ENCODE data around the gene FOXO6.

Gene FOXO6

DNA sequence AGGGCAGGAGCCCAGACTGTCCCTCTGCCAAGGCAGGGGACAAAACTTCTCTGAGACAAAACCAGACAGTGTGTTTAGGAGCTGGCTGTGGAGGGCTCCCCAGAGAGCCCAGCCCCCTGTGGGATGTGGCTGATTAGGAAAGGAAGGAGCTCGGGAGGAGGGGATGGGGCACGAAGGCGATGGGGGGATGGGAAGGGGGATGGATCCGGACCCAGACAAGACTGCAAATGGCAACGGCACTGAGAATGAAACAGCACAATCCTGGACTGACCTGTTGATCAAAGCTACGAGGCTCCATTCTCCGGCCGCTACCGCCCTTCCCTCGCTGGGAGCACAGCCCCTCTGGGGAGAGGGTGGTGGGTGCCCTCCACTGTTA, 33.1 kb downstream of the FOXO6 start:
- no peak for TF ChIP-seq CTCF (IDR thresholded peaks at IDR 0.05)

DNA sequence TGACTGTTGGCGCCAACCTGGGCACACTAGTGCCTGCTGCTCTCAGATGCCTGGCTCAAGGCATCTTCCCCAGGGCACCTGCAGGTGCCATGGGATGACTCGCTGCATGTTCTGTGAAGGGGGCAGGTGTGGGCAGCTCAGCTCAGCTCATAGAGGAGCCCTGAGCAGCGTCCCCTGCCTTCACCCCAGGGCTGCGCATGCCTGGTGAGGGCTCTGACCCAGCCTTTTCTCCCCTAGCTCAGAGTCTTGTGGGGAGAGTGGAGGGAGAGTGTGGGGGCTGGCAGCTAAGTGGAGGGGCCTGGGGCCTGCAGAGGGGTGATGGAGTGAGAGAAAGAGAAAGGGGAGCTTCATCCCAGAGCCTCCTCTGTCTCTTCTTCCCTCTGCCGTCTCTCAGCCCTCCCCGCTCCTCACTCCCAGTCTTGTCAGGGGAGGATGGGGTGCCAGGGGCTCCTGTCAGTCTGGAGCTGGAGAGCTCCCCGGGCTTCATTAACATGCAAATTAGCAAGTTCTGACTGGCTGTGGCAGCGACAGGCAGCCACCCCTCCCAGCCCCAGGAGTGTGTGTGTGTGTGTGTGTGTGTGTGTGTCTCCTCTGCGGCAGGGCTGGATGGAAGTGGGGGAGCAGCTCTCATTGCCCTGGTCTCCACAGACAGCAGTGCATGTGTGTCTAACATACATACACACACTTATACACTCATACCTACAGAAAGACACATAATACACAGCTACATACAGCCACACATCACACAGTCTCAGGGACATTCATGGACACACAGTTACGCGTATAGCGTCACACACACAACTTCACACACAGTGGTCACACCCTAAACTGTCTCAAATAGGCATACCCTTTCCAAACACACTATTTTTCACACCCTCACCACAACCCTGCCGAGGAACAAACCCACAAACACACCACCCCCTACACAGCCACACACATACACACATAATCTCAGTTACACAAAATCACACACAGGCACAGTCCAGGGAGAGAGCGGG, 34.0 kb downstream of the FOXO6 start:
- TF ChIP-seq CTCF (IDR thresholded peaks at IDR 0.05): no peak

DNA sequence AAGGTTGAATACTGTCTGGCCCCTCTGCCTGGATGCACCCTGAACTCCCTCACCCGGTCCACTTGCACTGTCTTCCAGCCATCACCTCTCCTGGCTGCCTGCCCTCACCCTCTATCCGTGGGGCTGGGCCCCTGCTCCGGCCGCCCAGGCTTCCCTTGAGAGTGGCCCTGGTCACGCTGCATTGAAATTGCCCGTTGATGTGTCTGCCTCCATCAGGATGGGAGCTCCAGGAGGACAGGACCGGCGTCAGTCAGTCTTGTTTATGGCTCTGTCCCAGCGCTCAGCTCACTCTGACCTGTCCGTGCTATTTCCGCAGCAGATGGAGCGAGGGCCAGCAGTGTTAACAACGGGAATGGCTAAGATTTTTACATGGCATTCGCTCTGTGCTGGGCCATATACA, 34.9 kb downstream of the FOXO6 start:
- TF ChIP-seq CTCF (IDR thresholded peaks at IDR 0.05): no peak

- TF ChIP-seq CTCF (IDR thresholded peaks at IDR 0.05): no peak
Observed at GRCh38 chr1:41397020-41397419, 35.8 kb downstream of the FOXO6 start.

DNA sequence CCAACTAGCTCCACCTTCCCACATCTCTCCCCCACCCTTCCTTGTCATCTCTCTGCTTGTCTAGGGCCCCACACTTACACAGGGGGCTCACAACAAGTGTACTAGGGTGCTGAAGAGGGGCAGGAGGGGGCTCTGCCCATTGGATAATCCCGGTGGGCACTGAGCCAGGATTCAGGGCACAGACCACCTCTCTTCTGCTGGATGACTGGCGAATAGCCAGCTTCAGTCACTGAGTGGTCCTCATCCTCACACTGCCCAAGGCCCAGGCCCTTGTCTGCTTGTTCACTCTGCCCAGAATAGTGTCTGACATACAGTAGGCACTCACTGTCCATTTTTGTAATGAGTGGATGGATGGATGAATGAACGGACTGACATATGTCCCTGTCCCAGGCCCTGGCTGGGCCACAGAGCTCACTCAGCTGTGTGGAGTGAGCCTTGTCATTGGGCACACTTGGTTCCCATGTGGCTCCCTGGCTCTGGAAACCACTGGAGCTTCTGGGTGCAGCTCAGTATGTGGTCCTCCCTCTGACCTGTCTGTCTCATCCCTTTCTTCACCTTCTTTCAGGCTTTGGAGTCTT, 36.6 kb downstream of the FOXO6 start:
- no peak for TF ChIP-seq CTCF (IDR thresholded peaks at IDR 0.05)

- no peak for TF ChIP-seq CTCF (IDR thresholded peaks at IDR 0.05)
Observed at GRCh38 chr1:41399145-41399795, 38.0 kb downstream of the FOXO6 start.

DNA sequence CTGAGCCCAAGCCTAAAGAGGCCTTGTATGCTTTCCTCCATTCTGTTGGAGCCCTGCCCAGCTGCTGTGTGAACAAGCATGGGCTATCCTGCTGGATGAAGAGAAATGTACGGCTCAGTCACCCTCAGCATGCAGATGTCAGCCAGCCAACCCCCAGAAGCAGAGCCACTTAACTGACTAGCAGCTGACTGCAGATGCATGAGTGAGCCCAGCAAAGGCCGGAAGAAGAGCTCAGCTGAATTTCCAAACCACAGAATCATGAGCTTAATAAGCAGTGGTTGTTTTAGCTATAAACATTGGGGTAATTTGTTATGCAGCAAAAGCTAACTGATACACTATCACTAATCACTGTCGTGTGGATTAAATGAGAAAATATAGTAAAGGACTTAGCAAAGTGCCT, 39.0 kb downstream of the FOXO6 start:
- TF ChIP-seq CTCF (IDR thresholded peaks at IDR 0.05): no peak
